Neural cell (in vitro differentiated cells): Measurements from ENCODE around the gene NEDD4L.

Source experiments
- CTCF ChIP-seq: fragments of 450-650 bp; IDR thresholded peaks from 2 replicates; pipeline ENCODE4 v1.5.1; 2014; ENCODE audit warnings: antibody characterized with exemption, mild to moderate bottlenecking, moderate library complexity; ENCODE audit not compliant: poor library complexity, severe bottlenecking
- EP300 ChIP-seq: fragments of 450-650 bp; conservative IDR thresholded peaks from 2 replicates; pipeline ENCODE4 v1.6.1; 2014; ENCODE audit warnings: antibody characterized with exemption, mild to moderate bottlenecking, moderate library complexity; ENCODE audit not compliant: poor library complexity, severe bottlenecking
- EZH2 ChIP-seq: fragments of 200-600, 300-800 bp; shearing (Covaris generic), sonication (generic); IDR thresholded peaks from 2 replicates; pipeline ENCODE4 v1.6.1; 2014; ENCODE audit warnings: antibody characterized with exemption, low read length, borderline replicate concordance, mild to moderate bottlenecking; ENCODE audit not compliant: insufficient read depth, poor library complexity, severe bottlenecking
- POLR2AphosphoS5 ChIP-seq: IDR thresholded peaks from 2 replicates; pipeline ENCODE4 v1.6.1; 2012

- TF ChIP-seq CTCF, result no peak
- TF ChIP-seq EP300, result no peak
- no peak for TF ChIP-seq EZH2
- no peak for TF ChIP-seq POLR2AphosphoS5
These were observed 125.0 kb downstream of the NEDD4L start for GRCh38 chr18:58168993-58169392.
